HT1080 (cell line): Measurements from ENCODE around the gene TAF11L4. TPM values are rescaled to one million over a fixed set of nuclear protein-coding genes. Genes with fewer than 3 reads are reported as not detected.
"Not testable (repeated sequence)": the region's sequence is repeated elsewhere in the genome, so short reads cannot be mapped to it uniquely, and the experiment has no call there.

Experiments
- DNase-seq: peaks from one replicate; pipeline ENCODE4 v3.0.0-alpha.2; 2015; ENCODE audit warnings: low read depth
- polyA plus RNA-seq, 2 experiments: library from polyadenylated mRNA; depleted of rRNA; stranded (reverse); fragments of >200 nt; gene quantifications; 2 replicates each; pipeline ENCODE4 v1.2.3, GENCODE V29; 2015
- total RNA-seq: library from RNA; depleted of rRNA; stranded (reverse); fragments of >200 nt; shearing (Covaris generic); gene quantifications from 2 replicates; pipeline ENCODE4 v1.2.3, GENCODE V29; 2014; rRNA removed

TAF11L4 gene
- total RNA-seq = not detected in 2 replicates
- not detected in 2 replicates for polyA plus RNA-seq (2015; cell fraction: cytosol; rRNA removed)
- polyA plus RNA-seq (2015; cell fraction: nucleus; rRNA removed) = not detected in 2 replicates

DNA sequence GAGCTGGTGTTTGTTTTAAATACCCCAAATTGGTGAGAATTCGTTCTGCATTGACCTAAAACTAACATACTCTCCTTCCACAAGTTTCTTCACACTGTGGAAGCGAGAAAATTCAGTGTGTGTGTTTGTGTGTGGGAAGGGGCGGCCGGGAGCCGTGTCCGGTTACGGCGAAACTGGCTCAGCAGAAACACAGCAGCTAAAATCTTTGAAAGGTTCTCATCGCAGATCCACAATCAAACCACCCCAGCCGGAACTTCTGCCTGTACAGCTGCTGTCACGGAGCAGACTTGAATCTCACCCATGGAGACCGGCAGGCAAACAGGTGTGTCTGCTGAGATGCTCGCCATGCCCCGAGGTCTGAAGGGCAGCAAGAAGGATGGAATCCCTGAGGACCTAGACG is at the start of gene TAF11L4:
TSS of gene TAF11L4 (plus strand) at position 301 of the 400 bp plus-strand sequence.
- not testable (repeated sequence) for DNase-seq

- not testable (repeated sequence) for DNase-seq
Observed at GRCh38 chr5:17475064-17475463, 46.5 kb upstream of the TAF11L4 start.

DNA sequence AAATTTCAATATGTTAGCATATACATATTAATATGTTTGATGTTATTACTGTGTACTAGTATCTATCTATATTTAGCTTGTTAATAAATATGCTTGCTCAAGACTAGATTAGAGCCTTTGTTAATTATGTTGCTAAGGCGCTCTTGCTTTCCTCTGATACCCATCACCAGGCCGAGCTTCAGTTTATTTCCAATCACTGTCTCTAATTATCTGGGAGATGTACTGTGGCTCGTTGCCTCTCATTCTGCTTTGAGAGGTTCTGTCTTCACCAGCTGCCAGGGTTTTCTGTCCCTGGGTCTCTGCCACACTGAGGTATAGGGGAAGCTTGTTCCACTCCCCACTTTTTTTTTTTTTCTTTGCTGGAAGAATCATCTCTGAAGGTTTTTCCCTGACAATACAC is 44.6 kb upstream of the TAF11L4 start:
- no peak for DNase-seq

GRCh38 chr5:17477573-17478265 is 43.9 kb upstream of the TAF11L4 start:
- DNase-seq = no peak

DNA sequence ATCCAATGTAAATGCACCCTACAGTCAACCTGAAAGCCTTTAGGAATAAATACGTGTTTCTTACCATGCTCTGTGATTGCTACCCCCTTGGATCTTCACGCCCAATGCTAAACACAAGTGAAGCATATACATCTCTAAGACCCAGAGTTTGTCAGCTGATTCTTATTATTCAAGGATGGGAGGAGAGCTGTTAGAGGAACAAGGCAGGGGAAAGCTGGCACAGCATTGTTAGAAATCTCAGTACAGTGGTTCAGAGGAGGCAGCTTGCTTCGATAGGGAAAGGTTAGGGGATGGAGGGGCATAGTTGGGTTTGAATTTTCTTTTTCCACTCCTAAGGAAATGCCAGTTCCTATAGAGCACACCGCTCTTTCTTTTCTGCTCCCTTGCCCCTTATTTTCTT is 40.2 kb upstream of the TAF11L4 start:
- no peak for DNase-seq

DNA sequence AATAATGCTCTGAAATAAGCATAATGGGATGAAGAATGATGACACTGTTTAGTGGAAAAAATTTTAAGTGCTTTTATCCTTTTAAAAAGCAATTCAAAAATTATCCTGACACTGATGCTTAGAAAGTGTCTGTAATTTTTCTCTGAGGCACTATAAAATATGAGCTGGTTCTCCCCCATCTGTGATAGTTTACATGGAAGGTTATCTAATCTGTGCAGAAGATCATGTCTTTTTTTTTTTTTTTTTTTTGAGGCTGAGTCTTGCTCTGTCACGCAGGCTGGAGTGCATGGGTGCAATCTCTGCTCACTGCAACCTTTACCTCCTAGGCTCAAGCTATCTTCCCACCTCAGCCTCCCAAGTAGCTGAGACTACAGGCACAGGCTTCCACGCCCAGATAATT is 38.8 kb upstream of the TAF11L4 start:
- DNase-seq = no peak

GRCh38 chr5:17486464-17487173 is 35.0 kb upstream of the TAF11L4 start:
- DNase-seq = not testable (repeated sequence)

DNA sequence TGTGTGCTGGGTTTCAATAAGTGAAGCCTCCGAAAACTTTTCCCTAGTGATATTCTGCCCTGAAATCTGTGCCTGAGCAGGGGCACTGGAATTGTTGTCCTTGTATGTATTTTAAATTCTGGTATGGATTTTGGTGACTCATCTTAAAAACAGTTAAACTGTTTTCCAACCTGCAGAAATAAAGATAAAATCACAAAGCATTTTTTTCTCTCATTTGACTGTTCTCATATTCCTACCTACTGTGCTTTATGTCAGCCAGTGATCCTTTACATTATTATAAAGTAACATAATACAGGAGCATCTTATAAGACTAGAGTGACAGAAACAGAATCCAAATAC is 34.5 kb upstream of the TAF11L4 start:
- DNase-seq = no peak

DNA sequence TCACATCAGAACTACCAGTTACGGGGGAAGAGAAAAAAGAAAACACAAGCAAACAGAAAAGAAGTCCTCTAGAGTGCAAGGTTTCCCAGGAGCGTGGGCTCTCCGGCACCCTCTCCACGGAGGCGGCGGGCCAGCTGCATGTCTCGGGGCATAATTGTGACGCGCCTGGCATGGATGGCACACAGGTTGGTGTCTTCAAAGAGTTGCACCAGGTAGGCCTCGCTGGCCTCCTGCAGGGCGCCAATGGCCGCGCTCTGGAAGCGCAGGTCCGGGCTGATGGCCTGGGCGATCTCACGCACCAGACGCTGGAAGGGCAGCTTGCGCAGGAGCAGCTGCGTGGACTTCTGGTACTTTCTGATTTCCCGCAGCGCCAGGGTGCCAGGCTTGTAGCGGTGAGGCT is 30.3 kb upstream of the TAF11L4 start:
- DNase-seq = not testable (repeated sequence)

GRCh38 chr5:17492770-17493169 is 28.8 kb upstream of the TAF11L4 start:
- DNase-seq = no peak

DNA sequence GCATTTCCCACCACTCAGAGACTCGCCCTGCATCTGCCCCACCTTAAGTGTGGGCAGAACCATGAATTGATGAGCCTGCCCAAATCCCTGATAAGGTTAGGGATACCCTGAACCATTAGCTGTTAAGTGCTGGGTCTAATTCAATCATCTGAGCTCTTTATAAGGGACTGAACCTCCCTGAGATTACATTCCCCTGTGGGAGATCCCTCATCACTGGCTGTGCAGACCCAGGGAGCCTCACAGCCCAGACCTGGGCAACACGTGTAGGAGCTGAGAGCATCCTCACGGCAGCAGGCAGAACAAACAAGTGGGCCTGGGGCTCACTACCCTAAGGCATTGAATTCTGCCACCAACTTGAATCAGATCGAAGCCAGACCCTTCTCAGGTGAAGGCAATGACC is 24.2 kb upstream of the TAF11L4 start:
- DNase-seq = no peak

- not testable (repeated sequence) for DNase-seq
Observed at GRCh38 chr5:17497931-17498330, 23.7 kb upstream of the TAF11L4 start, which contains the start of gene TAF11L2. Gene TAF11L2 (plus strand): TSS chr5:17498231.

GRCh38 chr5:17511775-17512325 is 9.8 kb upstream of the TAF11L4 start:
- DNase-seq = no peak

- not testable (repeated sequence) for DNase-seq
Observed at GRCh38 chr5:17517526-17517925, 4.1 kb upstream of the TAF11L4 start.

GRCh38 chr5:17518067-17518466 is 3.5 kb upstream of the TAF11L4 start, which contains the start of gene TAF11L3:
Gene TAF11L3 (plus strand): TSS chr5:17518367.
- DNase-seq = not testable (repeated sequence)

DNA sequence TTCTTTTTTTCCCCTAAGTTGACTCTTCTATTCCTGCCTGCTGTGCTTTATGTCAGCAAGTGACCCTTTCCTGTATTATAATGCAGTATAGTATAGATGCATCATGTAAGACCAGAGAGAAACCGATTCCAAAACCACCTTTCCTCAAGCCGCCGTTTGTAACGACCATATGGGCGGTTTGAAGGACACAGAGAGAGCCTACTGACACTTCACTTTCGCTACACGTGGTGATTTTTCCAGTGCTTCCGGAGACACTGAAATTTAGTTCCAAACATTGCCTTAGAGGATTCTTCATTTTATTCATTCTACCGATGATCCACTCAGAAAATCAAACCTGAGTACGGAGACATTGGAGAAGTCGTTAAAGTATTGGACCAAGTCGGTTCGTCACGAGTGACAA is 2.1 kb upstream of the TAF11L4 start:
- DNase-seq = not testable (repeated sequence)

DNA sequence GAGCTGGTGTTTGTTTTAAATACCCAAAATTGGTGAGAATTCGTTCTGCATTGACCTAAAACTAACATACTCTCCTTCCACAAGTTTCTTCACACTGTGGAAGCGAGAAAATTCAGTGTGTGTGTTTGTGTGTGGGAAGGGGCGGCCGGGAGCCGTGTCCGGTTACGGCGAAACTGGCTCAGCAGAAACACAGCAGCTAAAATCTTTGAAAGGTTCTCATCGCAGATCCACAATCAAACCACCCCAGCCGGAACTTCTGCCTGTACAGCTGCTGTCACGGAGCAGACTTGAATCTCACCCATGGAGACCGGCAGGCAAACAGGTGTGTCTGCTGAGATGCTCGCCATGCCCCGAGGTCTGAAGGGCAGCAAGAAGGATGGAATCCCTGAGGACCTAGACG is 3.3 kb downstream of the TAF11L4 start, which contains the start of gene TAF11L5:
TSS of gene TAF11L5 (plus strand) at position 301 of the 400 bp plus-strand sequence.
- not testable (repeated sequence) for DNase-seq

DNA sequence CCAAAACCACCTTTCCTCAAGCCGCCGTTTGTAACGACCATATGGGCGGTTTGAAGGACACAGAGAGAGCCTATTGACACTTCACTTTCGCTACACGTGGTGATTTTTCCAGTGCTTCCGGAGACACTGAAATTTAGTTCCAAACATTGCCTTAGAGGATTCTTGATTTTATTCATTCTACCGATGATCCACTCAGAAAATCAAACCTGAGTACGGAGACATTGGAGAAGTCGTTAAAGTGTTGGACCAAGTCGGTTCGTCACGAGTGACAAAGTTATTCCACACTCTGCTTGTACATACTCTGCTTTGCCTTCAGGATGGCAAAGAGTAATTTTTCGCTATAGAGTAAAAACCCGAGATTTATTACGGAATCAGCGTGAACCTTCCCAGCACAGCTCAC is 4.9 kb downstream of the TAF11L4 start:
- DNase-seq = not testable (repeated sequence)

- not testable (repeated sequence) for DNase-seq
Observed at GRCh38 chr5:17528369-17528768, 6.8 kb downstream of the TAF11L4 start, which contains the start of gene TAF11L6. Gene TAF11L6 (plus strand): TSS chr5:17528669.
